ENCODE data around the gene MS4A10. TPM values are rescaled to one million over a fixed set of nuclear protein-coding genes. Genes with fewer than 3 reads are reported as not detected.

Gene MS4A10
- total and polyA plus RNA-seq, 10 of the 15 experiments (the other 5 are each of a cell fraction or from before 2014, with no cell fraction given): not detected

DNA sequence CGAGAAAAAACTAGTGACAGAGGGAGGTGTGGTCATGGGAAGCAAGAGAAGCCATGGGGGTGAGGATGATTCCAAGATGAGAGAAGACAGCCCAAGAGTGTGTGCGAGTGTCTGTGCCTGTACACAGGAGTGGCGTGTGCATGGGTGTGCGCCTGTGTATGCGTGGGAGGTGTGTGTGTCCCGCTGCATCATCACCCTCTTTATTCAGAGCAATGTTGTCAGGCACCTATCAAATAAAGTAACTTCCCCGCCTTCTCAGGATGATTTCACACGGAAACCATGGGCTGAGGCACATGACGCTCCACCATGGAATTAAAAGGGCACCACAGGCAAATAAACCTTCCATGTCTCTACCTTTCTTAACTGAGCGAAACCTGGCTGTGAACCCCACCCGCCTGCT lies 24.6 kb downstream of the MS4A10 start (continued):
- TF ChIP-seq CREB1 (IDR thresholded peaks at IDR 0.05; ENCODE audit: low read depth): no peak
- TF ChIP-seq CREM (IDR thresholded peaks at IDR 0.05; ENCODE audit: low read depth): no peak

GRCh38 chr11:60810151-60810550 lies 25.0 kb downstream of the MS4A10 start:
- H3K4me2 ChIP-seq (ENCODE audit: control insufficient read depth, insufficient read depth): no peak overlapping the region
- ChIA-PET CTCF (no interaction called here), POLR2A (no interaction called here), RAD21 (ENCODE audit: unreplicated experiment) (interaction anchor here (0.7 to 1.2 kb wide), 2 partner anchors 34 to 40 kb away, joined by 3 to 4 read pairs; no protein-coding TSS in a partner anchor), SMC1A (ENCODE audit: uncharacterized antibody, unreplicated experiment) (interaction anchor here (0.7 kb wide), 1 partner anchor 318 kb away, joined by 3 read pairs; no protein-coding TSS in a partner anchor)
- DNase-seq (ENCODE audit: low read depth, low spot score) (no peak), ATAC-seq (no peak), FAIRE-seq (no peak)
- no TSS peak for BruUV-seq (replicated peaks)
- no peak overlapping the region for H3K27ac ChIP-seq (ENCODE audit: control insufficient read depth, insufficient read depth)
- no peak overlapping the region for H2AFZ ChIP-seq (ENCODE audit: control insufficient read depth, low read depth, low read length)
- intact Hi-C loops (cut with micrococcal nuclease; ENCODE audit: unreplicated experiment): no loop called here
- TF ChIP-seq MYC (IDR thresholded peaks at IDR 0.05; ENCODE audit: insufficient read depth, insufficient read length, insufficient replicate concordance, low read length, severe bottlenecking): no peak
- TF ChIP-seq JUND (IDR thresholded peaks at IDR 0.05; ENCODE audit: low read depth, low read length): no peak
- TF ChIP-seq FOXM1 (IDR thresholded peaks at IDR 0.05; ENCODE audit: low read depth, low read length): no peak
- no peak for TF ChIP-seq POLR2AphosphoS5 (IDR thresholded peaks at IDR 0.05; ENCODE audit: low read length)
- no peak for TF ChIP-seq SMAD1 (IDR thresholded peaks at IDR 0.05; ENCODE audit: low read depth, partially characterized antibody)
- no peak for TF ChIP-seq RELA (IDR thresholded peaks at IDR 0.05; ENCODE audit: borderline replicate concordance, partially characterized antibody)
- TF ChIP-seq KDM1A (IDR thresholded peaks at IDR 0.05; ENCODE audit: borderline replicate concordance): no peak
- TF ChIP-seq ZSCAN29 (IDR thresholded peaks at IDR 0.05): no peak
- TF ChIP-seq, protein P1, sequence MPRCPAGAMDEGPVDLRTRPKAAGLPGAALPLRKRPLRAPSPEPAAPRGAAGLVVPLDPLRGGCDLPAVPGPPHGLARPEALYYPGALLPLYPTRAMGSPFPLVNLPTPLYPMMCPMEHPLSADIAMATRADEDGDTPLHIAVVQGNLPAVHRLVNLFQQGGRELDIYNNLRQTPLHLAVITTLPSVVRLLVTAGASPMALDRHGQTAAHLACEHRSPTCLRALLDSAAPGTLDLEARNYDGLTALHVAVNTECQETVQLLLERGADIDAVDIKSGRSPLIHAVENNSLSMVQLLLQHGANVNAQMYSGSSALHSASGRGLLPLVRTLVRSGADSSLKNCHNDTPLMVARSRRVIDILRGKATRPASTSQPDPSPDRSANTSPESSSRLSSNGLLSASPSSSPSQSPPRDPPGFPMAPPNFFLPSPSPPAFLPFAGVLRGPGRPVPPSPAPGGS (IDR thresholded peaks at IDR 0.05; ENCODE audit: borderline replicate concordance, insufficient read depth, low read depth, low read length, poor library complexity, severe bottlenecking): no peak
- TF ChIP-seq ZNF207 (IDR thresholded peaks at IDR 0.05; ENCODE audit: borderline replicate concordance): no peak
- TF ChIP-seq YBX1 (IDR thresholded peaks at IDR 0.05): no peak
- no peak for TF ChIP-seq TBL1XR1 (IDR thresholded peaks at IDR 0.05; ENCODE audit: low read depth, low read length)
- TF ChIP-seq TARDBP (IDR thresholded peaks at IDR 0.05; ENCODE audit: borderline replicate concordance): no peak
- TF ChIP-seq EZH2 (IDR thresholded peaks at IDR 0.05; ENCODE audit: borderline replicate concordance, control insufficient read depth, low read depth, low read length): no peak
- no peak for TF ChIP-seq MLLT1 (IDR thresholded peaks at IDR 0.05)
- TF ChIP-seq IRF4 (IDR thresholded peaks at IDR 0.05; ENCODE audit: low read depth, low read length): no peak
- TF ChIP-seq IRF5 (IDR thresholded peaks at IDR 0.05; ENCODE audit: borderline replicate concordance): no peak
- H3K79me2 ChIP-seq (ENCODE audit: control insufficient read depth, insufficient read depth, low read length): no peaks in the 10 kb centered on the region
- in situ Hi-C loops (cut with MboI): no loop called here
- 75% methylated on average over 4 of the region's 4 CpGs for WGBS (ENCODE audit: insufficient coverage, insufficient replicate concordance, low lambda C conversion rate, missing lambda C conversion rate)
- no peaks in the 10 kb centered on the region for H3K36me3 ChIP-seq (ENCODE audit: control insufficient read depth in 2 of 2, insufficient read depth in 2 of 2, low read length in 1 of 2)
- no peaks in the 10 kb centered on the region for H3K27me3 ChIP-seq (replicated peaks in 1 of 2; ENCODE audit: control insufficient read depth in 2 of 2, insufficient read depth in 2 of 2, low read length in 1 of 2)
- H3K9ac ChIP-seq (ENCODE audit: control insufficient read depth, insufficient read depth, low read length): no peak overlapping the region
- H3K4me3 ChIP-seq: no peak overlapping the region
- no peaks in the 10 kb centered on the region for H4K20me1 ChIP-seq (ENCODE audit: control insufficient read depth, insufficient read depth)
- H3K9me3 ChIP-seq (replicated peaks; ENCODE audit: control insufficient read depth, insufficient read depth, low read length): no peaks in the 10 kb centered on the region; the same call in 2 of the 3 replicates
- H3K4me1 ChIP-seq (ENCODE audit: control insufficient read depth, insufficient read depth, low read length): no peaks in the 10 kb centered on the region
